Measurements from ENCODE around the gene IFNG.

IFNG gene

GRCh38 chr12:68166317-68166831, 6.8 kb upstream of the IFNG start:
- no peak for DNase-seq (ENCODE audit: low spot score)

- DNase-seq (ENCODE audit: low spot score) = no peak
These were observed 4.1 kb upstream of the IFNG start for GRCh38 chr12:68163560-68164081.

GRCh38 chr12:68162374-68162773, 2.8 kb upstream of the IFNG start:
- no peak for DNase-seq (ENCODE audit: low spot score)

- DNase-seq (ENCODE audit: low spot score) = no peak
These were observed 1.1 kb downstream of the IFNG start for GRCh38 chr12:68158432-68158831.

- no peak for DNase-seq (ENCODE audit: low spot score)
These were observed 2.2 kb downstream of the IFNG start for GRCh38 chr12:68157380-68157779.

GRCh38 chr12:68156636-68157035, 2.9 kb downstream of the IFNG start:
- DNase-seq (ENCODE audit: low spot score) = no peak

GRCh38 chr12:68154779-68155178, 4.8 kb downstream of the IFNG start:
- DNase-seq (ENCODE audit: low spot score) = no peak

- no peak for DNase-seq (ENCODE audit: low spot score)
These were observed 11.1 kb downstream of the IFNG start for GRCh38 chr12:68148261-68148951.

GRCh38 chr12:68140556-68140955, 19.0 kb downstream of the IFNG start:
- no peak for DNase-seq (ENCODE audit: low spot score)

GRCh38 chr12:68139941-68140340, 19.6 kb downstream of the IFNG start:
- DNase-seq (ENCODE audit: low spot score) = no peak

GRCh38 chr12:68139001-68139400, 20.5 kb downstream of the IFNG start:
- no peak for DNase-seq (ENCODE audit: low spot score)

- no peak for DNase-seq (ENCODE audit: low spot score)
These were observed 21.1 kb downstream of the IFNG start for GRCh38 chr12:68138480-68138879.

GRCh38 chr12:68137335-68137830, 22.2 kb downstream of the IFNG start:
- no peak for DNase-seq (ENCODE audit: low spot score)

GRCh38 chr12:68135520-68135919, 24.0 kb downstream of the IFNG start:
- DNase-seq (ENCODE audit: low spot score) = no peak

GRCh38 chr12:68131867-68132414, 27.6 kb downstream of the IFNG start:
- no peak for DNase-seq (ENCODE audit: low spot score)

GRCh38 chr12:68129979-68130378, 29.6 kb downstream of the IFNG start:
- no peak for DNase-seq (ENCODE audit: low spot score)

GRCh38 chr12:68122236-68122920, 37.2 kb downstream of the IFNG start:
- DNase-seq (ENCODE audit: low spot score) = no peak

GRCh38 chr12:68121143-68121542, 38.4 kb downstream of the IFNG start:
- DNase-seq (ENCODE audit: low spot score) = no peak

- DNase-seq (ENCODE audit: low spot score) = no peak
These were observed 39.8 kb downstream of the IFNG start for GRCh38 chr12:68119724-68120211.

- DNase-seq (ENCODE audit: low spot score) = no peak
These were observed 40.3 kb downstream of the IFNG start for GRCh38 chr12:68119250-68119649.

GRCh38 chr12:68118096-68118755, 41.3 kb downstream of the IFNG start:
- no peak for DNase-seq (ENCODE audit: low spot score)

GRCh38 chr12:68117661-68118060, 41.9 kb downstream of the IFNG start:
- no peak for DNase-seq (ENCODE audit: low spot score)
